ENCODE data around the gene FNIP1.

- no peak for TF ChIP-seq EZH2 (IDR thresholded peaks at IDR 0.05; ENCODE audit: insufficient read depth, poor library complexity, severe bottlenecking)
- TF ChIP-seq EZH2phosphoT487 (IDR thresholded peaks at IDR 0.05; ENCODE audit: insufficient read depth, low read depth), result no peak
Measured at GRCh38 chr5:131791866-131792265, 5.0 kb downstream of the FNIP1 start.

Data from GM23248 (cell line).